Measurements from ENCODE around the gene PIGM. TPM values are rescaled to one million over a fixed set of nuclear protein-coding genes. Genes with fewer than 3 reads are reported as not detected.
A peak's percentile ranks its signal among the peaks of the same experiment; 100 is the strongest.

The PIGM gene
- total and polyA plus RNA-seq, 2 of the 13 experiments (the other 11 are each of a cell fraction or from before 2014, with no cell fraction given): 3.4 to 4.6 TPM

DNA sequence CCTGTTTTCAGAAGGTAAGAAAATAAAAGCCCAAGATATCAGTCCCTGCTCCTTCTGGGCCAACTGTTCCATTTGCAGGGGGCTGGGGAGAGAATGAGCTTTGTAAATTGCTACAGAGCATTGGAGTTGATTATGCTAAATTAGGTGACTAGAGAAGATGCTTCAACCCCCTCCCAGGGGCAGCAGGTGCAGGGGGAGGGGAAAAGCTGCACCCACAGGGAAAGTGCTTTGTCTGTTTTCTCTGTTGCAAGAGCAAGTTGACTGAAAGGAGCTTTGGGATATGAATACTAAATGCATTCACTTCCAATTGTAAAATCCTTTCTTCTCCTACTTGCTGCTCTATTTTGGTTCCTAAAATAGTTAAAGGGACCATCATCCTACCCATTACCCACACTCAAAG lies 16.5 kb upstream of the PIGM start:
- intact Hi-C loops (cut with micrococcal nuclease; ENCODE audit: unreplicated experiment) (no loop called here), in situ Hi-C loops (cut with HindIII; ENCODE audit: extremely low pct_ligation_motif_present, low pct_unique_long_range_greater_than_20kb) (loop anchor here (5.0 kb wide), 1 partner anchor 34 kb away; the partner anchor contains the start of gene KCNJ9)
- Histone ChIP-seq H3K79me2 (ENCODE audit: insufficient read depth, low read length) (no peaks in the 10 kb centered on the region), H3K36me3 (replicated peaks in 1 of 2; ENCODE audit: control insufficient read depth in 1 of 2, insufficient read depth in 2 of 2, low read length in 2 of 2) (no peaks in the 10 kb centered on the region), H3K27ac (ENCODE audit: extremely low read length, insufficient read depth, low read length) (no peak overlapping the region), H3K4me1 (ENCODE audit: insufficient read depth, low read length) (peaks cover 97% of the 10 kb centered on the region), H3K9me3 (ENCODE audit: low read length) (no peaks in the 10 kb centered on the region), H3K9ac (ENCODE audit: insufficient read depth, low read depth, low read length) (no peak overlapping the region), H2AFZ (ENCODE audit: low read length) (no peak overlapping the region), H3K4me3 (replicated peaks in 1 of 3; ENCODE audit: insufficient read depth in 1 of 3, low read depth in 2 of 3, low read length in 3 of 3) (no peak overlapping the region), H3K4me2 (ENCODE audit: low read depth, low read length) (no peak overlapping the region; the same call in 1 of the 2 replicates), H3K27me3 (ENCODE audit: control insufficient read depth in 1 of 2, insufficient read depth in 2 of 2, low read length in 2 of 2) (no peaks in the 10 kb centered on the region), H4K20me1 (ENCODE audit: insufficient read depth, low read length) (no peaks in the 10 kb centered on the region)
- FAIRE-seq: peak; percentile 8
- ChIA-PET CTCF (ENCODE audit: low intra/inter-chr PET ratio, low total read pairs) (interaction anchor here (2.3 to 4.4 kb wide), 2 partner anchors 31 to 37 kb away, joined by 7 to 29 read pairs; no protein-coding TSS in a partner anchor), POLR2A (interaction anchor here (1.0 kb wide), 1 partner anchor 32 kb away, joined by 5 read pairs; no protein-coding TSS in a partner anchor)
- ATAC-seq: no peak
- BruUV-seq (replicated peaks): no TSS peak
- DNase-seq (ENCODE audit: low spot score): no peak
- TF ChIP-seq PRMT3 (CRISPR knock-in tag; IDR thresholded peaks at IDR 0.05; ENCODE audit: borderline replicate concordance, low read depth): no peak
- TF ChIP-seq, protein P1, sequence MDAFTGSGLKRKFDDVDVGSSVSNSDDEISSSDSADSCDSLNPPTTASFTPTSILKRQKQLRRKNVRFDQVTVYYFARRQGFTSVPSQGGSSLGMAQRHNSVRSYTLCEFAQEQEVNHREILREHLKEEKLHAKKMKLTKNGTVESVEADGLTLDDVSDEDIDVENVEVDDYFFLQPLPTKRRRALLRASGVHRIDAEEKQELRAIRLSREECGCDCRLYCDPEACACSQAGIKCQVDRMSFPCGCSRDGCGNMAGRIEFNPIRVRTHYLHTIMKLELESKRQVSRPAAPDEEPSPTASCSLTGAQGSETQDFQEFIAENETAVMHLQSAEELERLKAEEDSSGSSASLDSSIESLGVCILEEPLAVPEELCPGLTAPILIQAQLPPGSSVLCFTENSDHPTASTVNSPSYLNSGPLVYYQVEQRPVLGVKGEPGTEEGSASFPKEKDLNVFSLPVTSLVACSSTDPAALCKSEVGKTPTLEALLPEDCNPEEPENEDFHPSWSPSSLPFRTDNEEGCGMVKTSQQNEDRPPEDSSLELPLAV (CRISPR knock-in tag; conservative IDR thresholded peaks at IDR 0.05; ENCODE audit: low read depth): no peak
- TF ChIP-seq, protein P2, sequence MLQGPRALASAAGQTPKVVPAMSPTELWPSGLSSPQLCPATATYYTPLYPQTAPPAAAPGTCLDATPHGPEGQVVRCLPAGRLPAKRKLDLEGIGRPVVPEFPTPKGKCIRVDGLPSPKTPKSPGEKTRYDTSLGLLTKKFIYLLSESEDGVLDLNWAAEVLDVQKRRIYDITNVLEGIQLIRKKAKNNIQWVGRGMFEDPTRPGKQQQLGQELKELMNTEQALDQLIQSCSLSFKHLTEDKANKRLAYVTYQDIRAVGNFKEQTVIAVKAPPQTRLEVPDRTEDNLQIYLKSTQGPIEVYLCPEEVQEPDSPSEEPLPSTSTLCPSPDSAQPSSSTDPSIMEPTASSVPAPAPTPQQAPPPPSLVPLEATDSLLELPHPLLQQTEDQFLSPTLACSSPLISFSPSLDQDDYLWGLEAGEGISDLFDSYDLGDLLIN (CRISPR knock-in tag; IDR thresholded peaks at IDR 0.05; ENCODE audit: borderline replicate concordance): no peak
- no peak for TF ChIP-seq ZNF746 (CRISPR knock-in tag; IDR thresholded peaks at IDR 0.05)
- no peak for TF ChIP-seq ZNF747 (CRISPR knock-in tag; IDR thresholded peaks at IDR 0.05; ENCODE audit: borderline replicate concordance)
